ENCODE results near the gene SSNA1.

SSNA1 gene

GRCh38 chr9:137201205-137201868, 12.9 kb downstream of the SSNA1 start:
- no peak for DNase-seq

- no peak for DNase-seq
Observed at GRCh38 chr9:137202966-137203365, 14.5 kb downstream of the SSNA1 start.

- DNase-seq, result no peak
Observed at GRCh38 chr9:137204731-137205125, 16.3 kb downstream of the SSNA1 start.

- DNase-seq, result peak; percentile 30
Observed at GRCh38 chr9:137205126-137206069, 16.9 kb downstream of the SSNA1 start, which contains the start of the genes NDOR1 and TMEM203. Gene NDOR1, plus strand, starts transcription at chr9:137205700. Its CDS starts 78 bp downstream, at chr9:137205778. Gene TMEM203, minus strand, starts transcription at chr9:137205648. Its CDS starts 234 bp downstream, at chr9:137205414.

- no peak for DNase-seq
Observed at GRCh38 chr9:137206602-137207001, 18.1 kb downstream of the SSNA1 start.

- no peak for DNase-seq
Observed at GRCh38 chr9:137211532-137211931, 23.1 kb downstream of the SSNA1 start.

- DNase-seq, result no peak
Observed at GRCh38 chr9:137212520-137212919, 24.0 kb downstream of the SSNA1 start.

GRCh38 chr9:137213160-137214060, 24.9 kb downstream of the SSNA1 start:
- DNase-seq, result no peak

- DNase-seq, result no peak
Observed at GRCh38 chr9:137214620-137215019, 26.1 kb downstream of the SSNA1 start.

- DNase-seq, result no peak
Observed at GRCh38 chr9:137215196-137215986, 26.9 kb downstream of the SSNA1 start.

GRCh38 chr9:137216188-137216965, 27.9 kb downstream of the SSNA1 start:
- no peak for DNase-seq

GRCh38 chr9:137217276-137218211, 29.1 kb downstream of the SSNA1 start:
- peak; percentile 3 to 30 for DNase-seq

GRCh38 chr9:137218212-137218753, 29.8 kb downstream of the SSNA1 start:
- no peak for DNase-seq

- DNase-seq, result no peak
Observed at GRCh38 chr9:137218754-137219271, 30.3 kb downstream of the SSNA1 start.

GRCh38 chr9:137219757-137220316, 31.4 kb downstream of the SSNA1 start:
- DNase-seq, result no peak

GRCh38 chr9:137220317-137221094, 32.0 kb downstream of the SSNA1 start:
- DNase-seq, result no peak

GRCh38 chr9:137221095-137221505, 32.6 kb downstream of the SSNA1 start:
- DNase-seq, result no peak

- DNase-seq, result no peak
Observed at GRCh38 chr9:137221506-137222111, 33.1 kb downstream of the SSNA1 start.

Data from NCI-H187 (cell line).